HEK293 (cell line): ENCODE data around the gene DNAJB1.

Experiments
- CTCF ChIA-PET: fragments of 350-600 bp; formaldehyde crosslinking; extraction: SDS; loops from one replicate; lab custom pipeline; 2021; ENCODE audit warnings: antibody characterized with exemption; lab: Yijun Ruan, JAX
- POLR2A ChIA-PET: fragments of 300-600 bp; formaldehyde crosslinking; extraction: SDS; loops from one replicate; lab custom pipeline; 2020; ENCODE audit warnings: antibody characterized with exemption, inconsistent platforms; lab: Yijun Ruan, JAX
- H3K27ac ChIP-seq: fragments of 200-500 bp; sonication (Bioruptor generic); 2 replicates; pipeline ENCODE4 v1.5.1; 2014; ENCODE audit warnings: low read depth, low read length, control low read depth, inconsistent platforms; ENCODE audit errors: extremely low read depth
- H3K36me3 ChIP-seq, 2 experiments: fragments of 200-500 bp in 1 of 2; sonication (Bioruptor generic) in 1 of 2; 1 replicate in 1 of 2; 2 replicates in 1 of 2; pipeline ENCODE4 v1.5.1; 2014 to 2017; ENCODE audit warnings: inconsistent platforms in 2 of 2, low read length in 2 of 2; ENCODE audit not compliant: control insufficient read depth in 2 of 2, insufficient read depth in 1 of 2
- H3K4me1 ChIP-seq: fragments of 200-500 bp; sonication (Bioruptor generic); 2 replicates; pipeline ENCODE4 v1.5.1; 2014; ENCODE audit warnings: mild to moderate bottlenecking, low read length, inconsistent platforms; ENCODE audit not compliant: control insufficient read depth, insufficient read depth
- H3K4me3 ChIP-seq: 2 replicates; pipeline ENCODE4 v1.5.1; 2011; ENCODE audit warnings: low read depth, mild to moderate bottlenecking, control low read depth, low read length, moderate library complexity
- H3K9me3 ChIP-seq: fragments of 200-500 bp; sonication (Bioruptor generic); 2 replicates; pipeline ENCODE4 v1.5.1; 2014; ENCODE audit warnings: low read depth, low read length, inconsistent platforms; ENCODE audit not compliant: control insufficient read depth, insufficient read depth
- EGR2 ChIP-seq: fragments of 450-650 bp; formaldehyde crosslinking; IDR thresholded peaks from 2 replicates; pipeline ENCODE4 v1.5.1; 2016; ENCODE audit warnings: low read depth, missing biosample characterization, missing genetic modification characterization
- HIC1 ChIP-seq: fragments of 450-650 bp; formaldehyde crosslinking; IDR thresholded peaks from 2 replicates; pipeline ENCODE4 v1.5.1; 2016; ENCODE audit warnings: missing biosample characterization, missing genetic modification characterization
- KLF8 ChIP-seq: fragments of 450-650 bp; formaldehyde crosslinking; IDR thresholded peaks from 2 replicates; pipeline ENCODE4 v1.5.1; 2016; ENCODE audit warnings: missing biosample characterization, missing genetic modification characterization
- KLF9 ChIP-seq: fragments of 450-650 bp; formaldehyde crosslinking; IDR thresholded peaks from 2 replicates; pipeline ENCODE4 v1.5.1; 2016; ENCODE audit warnings: missing biosample characterization, missing genetic modification characterization, low read depth
- MEIS1 ChIP-seq: sonication (generic); formaldehyde crosslinking; IDR thresholded peaks from 2 replicates; pipeline ENCODE4 v1.8.1; 2022; ENCODE audit warnings: missing genetic modification reagents, mild to moderate bottlenecking, borderline replicate concordance
- PRDM1 ChIP-seq: fragments of 450-650 bp; formaldehyde crosslinking; IDR thresholded peaks from 2 replicates; pipeline ENCODE4; 2016; ENCODE audit warnings: missing biosample characterization, missing genetic modification characterization
- PRDM6 ChIP-seq: fragments of 450-650 bp; formaldehyde crosslinking; IDR thresholded peaks from 2 replicates; pipeline ENCODE4 v1.5.1; 2017; ENCODE audit warnings: missing biosample characterization, missing genetic modification characterization
- SP2 ChIP-seq: fragments of 450-650 bp; formaldehyde crosslinking; IDR thresholded peaks from 2 replicates; pipeline ENCODE4 v1.5.1; 2016; ENCODE audit warnings: missing biosample characterization, missing genetic modification characterization
- ZIC2 ChIP-seq: fragments of 450-650 bp; formaldehyde crosslinking; IDR thresholded peaks from 2 replicates; pipeline ENCODE4 v1.5.1; 2016; ENCODE audit warnings: missing biosample characterization, missing genetic modification characterization
- ZNF10 ChIP-seq: fragments of 450-650 bp; formaldehyde crosslinking; IDR thresholded peaks from 2 replicates; pipeline ENCODE4 v1.5.1; 2017; ENCODE audit warnings: missing biosample characterization, missing genetic modification characterization
- ZNF138 ChIP-seq: fragments of 450-650 bp; formaldehyde crosslinking; IDR thresholded peaks from 2 replicates; pipeline ENCODE4 v1.5.1; 2016; ENCODE audit warnings: missing biosample characterization, missing genetic modification characterization, borderline replicate concordance
- ZNF280C ChIP-seq: fragments of 450-650 bp; formaldehyde crosslinking; IDR thresholded peaks from 2 replicates; pipeline ENCODE4 v1.5.1; 2016; ENCODE audit warnings: missing biosample characterization, missing genetic modification characterization
- ZNF341 ChIP-seq: fragments of 450-650 bp; formaldehyde crosslinking; IDR thresholded peaks from 2 replicates; pipeline ENCODE4; 2016; ENCODE audit warnings: low read depth, missing biosample characterization, missing genetic modification characterization
- ZNF398 ChIP-seq: fragments of 450-650 bp; formaldehyde crosslinking; IDR thresholded peaks from 2 replicates; pipeline ENCODE4 v1.5.1; 2017; ENCODE audit warnings: missing biosample characterization, missing genetic modification characterization
- ZNF518A ChIP-seq: fragments of 450-650 bp; formaldehyde crosslinking; conservative IDR thresholded peaks from 2 replicates; pipeline ENCODE4 v1.5.1; 2016; ENCODE audit warnings: low read depth, missing biosample characterization, missing genetic modification characterization
- ZNF600 ChIP-seq: fragments of 450-650 bp; formaldehyde crosslinking; IDR thresholded peaks from 2 replicates; pipeline ENCODE4 v1.5.1; 2016; ENCODE audit warnings: missing biosample characterization, missing genetic modification characterization
- ZNF76 ChIP-seq: fragments of 450-650 bp; formaldehyde crosslinking; IDR thresholded peaks from 2 replicates; pipeline ENCODE4; 2016; ENCODE audit warnings: low read depth, missing biosample characterization, missing genetic modification characterization, borderline replicate concordance

DNAJB1 gene

GRCh38 chr19:14564652-14565297, 46.6 kb upstream of the DNAJB1 start (continued):
- TF ChIP-seq ZIC2 (tag by site-specific recombination) (peak; percentile 36; the same call in 1 of the 2 replicates), SP2 (tag by site-specific recombination) (peak; percentile 43), KLF9 (tag by site-specific recombination) (0 out of 2 replicates have a peak, but pooled peaks have one; percentile 31)

GRCh38 chr19:14563989-14564651, 45.9 kb upstream of the DNAJB1 start:
- H3K9me3 ChIP-seq: no peaks in the 10 kb centered on the region
- H3K4me1 ChIP-seq: no peaks in the 10 kb centered on the region
- ChIA-PET CTCF (interaction anchor here (1.4 kb wide), 1 partner anchor 10 kb away, joined by 4 read pairs; no protein-coding TSS in a partner anchor), POLR2A (interaction anchor here (1.0 kb wide), 1 partner anchor 10 kb away, joined by 4 read pairs; no protein-coding TSS in a partner anchor)
- peaks cover 0 to 38% of the 10 kb centered on the region in 2 experiments; a peak in 2 of 3 replicates for H3K36me3 ChIP-seq
- no peak overlapping the region for H3K4me3 ChIP-seq
- H3K27ac ChIP-seq: 0 out of 2 replicates have a peak overlapping the region, but pooled peaks have one; percentile 16
- TF ChIP-seq ZNF341 (tag by site-specific recombination): peak; percentile 63
- TF ChIP-seq KLF8: peak; percentile 49; the same call in 1 of the 2 replicates
- no peak for TF ChIP-seq ZNF10 (tag by site-specific recombination)
- TF ChIP-seq, all 188 proteins: peak for 2

DNA sequence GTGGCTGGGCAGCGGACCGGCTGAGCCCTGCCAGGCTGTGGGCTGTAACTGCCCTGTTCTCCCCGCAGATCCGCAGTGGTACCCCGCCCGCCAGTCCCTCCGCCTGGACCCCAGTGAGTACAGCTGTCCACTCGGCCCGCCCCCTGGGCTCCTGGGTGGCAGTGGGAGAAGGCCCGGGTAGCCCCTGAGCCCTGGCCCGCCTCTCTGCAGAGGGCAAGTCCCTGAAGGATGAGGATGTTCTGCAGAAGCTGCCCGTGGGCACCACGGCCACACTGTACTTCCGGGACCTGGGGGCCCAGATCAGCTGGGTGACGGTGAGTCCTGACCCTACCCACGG, 45.4 kb upstream of the DNAJB1 start:
- TF ChIP-seq ZNF398 (tag by site-specific recombination) (no peak), ZNF600 (tag by site-specific recombination) (no peak), MEIS1 (CRISPR knock-in tag) (no peak), EGR2 (tag by site-specific recombination) (no peak), ZNF76 (tag by site-specific recombination) (no peak), ZNF138 (no peak), PRDM1 (tag by site-specific recombination) (no peak), HIC1 (tag by site-specific recombination) (no peak), ZNF280C (no peak), ZNF518A (no peak), PRDM6 (tag by site-specific recombination) (no peak)
- peaks cover 0 to 37% of the 10 kb centered on the region in 2 experiments; a peak in 1 of 3 replicates for H3K36me3 ChIP-seq
- ChIA-PET CTCF (no interaction called here), POLR2A (no interaction called here)
- H3K9me3 ChIP-seq: no peaks in the 10 kb centered on the region
- H3K4me3 ChIP-seq: no peak overlapping the region
- H3K27ac ChIP-seq: 0 out of 2 replicates have a peak overlapping the region, but pooled peaks have one; percentile 16
- H3K4me1 ChIP-seq: no peaks in the 10 kb centered on the region
